ENCODE measurements around the gene RABGAP1L.
A peak's percentile ranks its signal among the peaks of the same experiment; 100 is the strongest.
"Not testable (repeated sequence)": the region's sequence is repeated elsewhere in the genome, so short reads cannot be mapped to it uniquely, and the experiment has no call there.

Gene RABGAP1L

DNA sequence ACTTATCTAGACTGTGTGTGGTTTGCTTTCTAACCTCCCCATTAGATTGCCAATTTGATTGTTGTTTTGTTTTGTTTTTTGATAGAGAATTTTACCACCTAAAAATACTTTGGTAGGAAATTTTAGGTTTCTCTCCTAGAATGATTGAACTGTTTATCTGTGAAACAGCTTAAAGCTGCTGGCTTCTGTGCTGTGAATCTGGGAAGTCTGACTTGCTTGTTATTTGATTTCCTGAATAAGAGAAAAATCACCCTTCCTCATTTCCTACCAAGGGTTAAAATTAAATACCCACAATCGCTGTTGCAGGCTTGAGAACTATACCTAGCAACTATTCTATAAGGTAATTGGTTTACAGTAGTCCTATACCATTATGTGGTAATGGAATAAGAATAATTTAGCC is 641.6 kb downstream of the RABGAP1L start:
- TF ChIP-seq, protein P1, sequence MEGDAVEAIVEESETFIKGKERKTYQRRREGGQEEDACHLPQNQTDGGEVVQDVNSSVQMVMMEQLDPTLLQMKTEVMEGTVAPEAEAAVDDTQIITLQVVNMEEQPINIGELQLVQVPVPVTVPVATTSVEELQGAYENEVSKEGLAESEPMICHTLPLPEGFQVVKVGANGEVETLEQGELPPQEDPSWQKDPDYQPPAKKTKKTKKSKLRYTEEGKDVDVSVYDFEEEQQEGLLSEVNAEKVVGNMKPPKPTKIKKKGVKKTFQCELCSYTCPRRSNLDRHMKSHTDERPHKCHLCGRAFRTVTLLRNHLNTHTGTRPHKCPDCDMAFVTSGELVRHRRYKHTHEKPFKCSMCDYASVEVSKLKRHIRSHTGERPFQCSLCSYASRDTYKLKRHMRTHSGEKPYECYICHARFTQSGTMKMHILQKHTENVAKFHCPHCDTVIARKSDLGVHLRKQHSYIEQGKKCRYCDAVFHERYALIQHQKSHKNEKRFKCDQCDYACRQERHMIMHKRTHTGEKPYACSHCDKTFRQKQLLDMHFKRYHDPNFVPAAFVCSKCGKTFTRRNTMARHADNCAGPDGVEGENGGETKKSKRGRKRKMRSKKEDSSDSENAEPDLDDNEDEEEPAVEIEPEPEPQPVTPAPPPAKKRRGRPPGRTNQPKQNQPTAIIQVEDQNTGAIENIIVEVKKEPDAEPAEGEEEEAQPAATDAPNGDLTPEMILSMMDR (IDR thresholded peaks at IDR 0.05; ENCODE audit: extremely low read depth, insufficient read depth, missing control alignments), result no peak
- in situ Hi-C loops (cut with MboI; ENCODE audit: low pct_unique_long_range_greater_than_20kb, low sequenced_read_pairs, unreplicated experiment), result no loop called here
- no peak for DNase-seq (ENCODE audit: low spot score)

DNA sequence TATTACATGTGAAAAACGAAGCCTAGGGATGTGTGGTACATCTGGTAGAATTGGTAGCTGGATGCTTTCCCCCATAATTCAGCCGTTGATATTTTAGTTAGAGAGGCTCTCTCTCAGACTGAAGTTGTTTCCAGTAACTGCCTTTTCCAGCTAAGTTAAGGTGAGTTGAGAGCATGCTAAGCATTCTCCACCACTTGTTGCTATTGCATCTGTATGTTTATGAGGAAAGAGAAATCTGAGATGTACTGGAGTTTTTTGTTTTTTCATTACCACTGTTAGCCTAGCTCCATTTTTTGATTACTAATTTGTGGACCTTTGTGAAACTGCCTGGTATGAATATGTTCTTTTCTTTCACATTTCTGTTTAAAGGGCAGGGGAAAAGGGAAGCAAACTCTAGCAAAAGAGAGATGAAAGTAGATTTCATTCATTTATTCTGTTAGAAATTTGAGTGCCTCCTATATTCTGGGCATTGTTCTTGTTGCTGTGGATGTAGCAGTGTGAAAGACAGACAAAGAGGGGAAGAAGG is 650.5 kb downstream of the RABGAP1L start:
- no peak for DNase-seq (ENCODE audit: low spot score)
- in situ Hi-C loops (cut with MboI; ENCODE audit: low pct_unique_long_range_greater_than_20kb, low sequenced_read_pairs, unreplicated experiment), result no loop called here
- TF ChIP-seq, protein P1 (IDR thresholded peaks at IDR 0.05; ENCODE audit: extremely low read depth, insufficient read depth, missing control alignments), result no peak

DNA sequence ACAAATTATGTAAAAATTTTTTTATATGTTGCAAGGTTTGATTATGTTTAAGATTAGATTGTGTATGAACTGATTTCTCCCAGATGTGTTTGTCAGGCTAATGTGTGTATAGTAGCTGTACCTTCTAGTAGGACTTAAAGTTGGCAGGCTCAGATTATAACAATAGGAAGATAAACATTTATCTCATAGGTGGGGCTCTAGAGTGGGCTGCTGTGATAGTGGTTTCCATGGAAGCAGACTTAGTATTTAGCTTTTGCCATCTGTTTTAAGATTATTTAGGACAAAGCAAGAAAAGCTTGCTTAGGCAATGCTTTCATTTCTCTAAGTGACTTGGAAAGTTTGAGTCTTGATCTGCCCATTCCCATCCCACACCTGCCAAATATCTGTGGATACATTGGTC is 652.7 kb downstream of the RABGAP1L start:
- in situ Hi-C loops (cut with MboI; ENCODE audit: low pct_unique_long_range_greater_than_20kb, low sequenced_read_pairs, unreplicated experiment), result no loop called here
- DNase-seq (ENCODE audit: low spot score), result no peak
- TF ChIP-seq, protein P1 (IDR thresholded peaks at IDR 0.05; ENCODE audit: extremely low read depth, insufficient read depth, missing control alignments), result no peak

DNA sequence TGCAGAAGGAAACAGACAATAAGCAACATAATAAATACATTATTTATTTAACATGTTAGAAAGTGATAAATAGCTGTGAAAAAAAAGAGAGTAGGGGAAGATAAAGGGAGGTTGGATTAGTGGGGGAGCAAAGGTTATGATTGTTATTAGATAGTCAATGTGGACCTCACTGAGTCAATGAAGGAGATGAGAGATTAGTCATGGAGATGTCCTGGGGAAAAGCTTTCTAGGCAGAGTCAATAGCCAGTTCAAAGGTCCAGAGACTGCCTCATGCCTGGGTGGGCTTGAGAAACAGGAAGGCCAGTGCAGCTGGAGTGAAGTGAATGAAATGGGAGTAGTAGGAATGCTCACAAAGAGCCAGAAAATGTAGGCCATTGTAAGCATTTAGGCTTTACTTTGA is 653.3 kb downstream of the RABGAP1L start:
- TF ChIP-seq, protein P1 (IDR thresholded peaks at IDR 0.05; ENCODE audit: extremely low read depth, insufficient read depth, missing control alignments), result no peak
- in situ Hi-C loops (cut with MboI; ENCODE audit: low pct_unique_long_range_greater_than_20kb, low sequenced_read_pairs, unreplicated experiment), result no loop called here
- DNase-seq (ENCODE audit: low spot score), result no peak

DNA sequence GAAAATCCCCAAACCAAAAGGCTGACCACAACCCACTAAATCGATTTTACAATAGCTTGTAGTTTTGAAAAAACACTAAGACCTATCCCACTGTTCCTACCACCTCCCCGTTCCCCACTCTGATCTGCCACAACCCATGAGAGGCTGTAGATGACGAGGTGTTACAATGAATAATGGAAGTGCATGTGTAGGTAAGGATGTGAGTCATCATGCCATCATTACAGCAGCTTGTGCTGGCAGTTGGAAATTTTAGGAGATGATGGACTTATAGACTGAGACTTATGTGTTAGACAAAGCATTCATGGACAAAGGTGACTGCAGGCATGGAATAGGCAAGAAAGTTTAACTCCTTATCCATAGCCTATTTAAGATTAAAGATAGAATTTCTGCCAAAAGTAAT is 655.7 kb downstream of the RABGAP1L start:
- TF ChIP-seq, protein P1 (IDR thresholded peaks at IDR 0.05; ENCODE audit: extremely low read depth, insufficient read depth, missing control alignments), result no peak
- in situ Hi-C loops (cut with MboI; ENCODE audit: low pct_unique_long_range_greater_than_20kb, low sequenced_read_pairs, unreplicated experiment), result no loop called here
- DNase-seq (ENCODE audit: low spot score), result peak; percentile 23

DNA sequence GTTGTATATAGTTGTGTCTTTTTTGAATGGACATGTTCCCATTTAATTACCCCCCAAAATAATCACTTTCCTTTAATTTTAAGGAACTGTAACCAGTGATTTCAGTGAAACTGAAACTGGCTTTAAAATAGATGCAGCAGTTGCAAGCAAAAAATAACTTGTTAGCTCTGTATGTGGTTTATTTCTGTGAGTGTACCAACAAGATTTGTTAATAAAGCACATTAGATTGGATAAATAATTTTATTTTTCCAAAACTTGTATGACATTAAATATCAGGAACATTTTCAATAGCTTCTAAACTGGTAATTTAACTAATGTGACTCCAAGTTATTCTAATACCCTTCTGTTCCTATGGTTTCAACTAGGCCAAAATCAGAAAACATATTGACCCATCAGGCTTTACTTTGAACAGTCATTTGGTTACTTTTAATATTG is 656.2 kb downstream of the RABGAP1L start:
- TF ChIP-seq, protein P1 (IDR thresholded peaks at IDR 0.05; ENCODE audit: extremely low read depth, insufficient read depth, missing control alignments), result no peak
- DNase-seq (ENCODE audit: low spot score), result peak; percentile 21
- in situ Hi-C loops (cut with MboI; ENCODE audit: low pct_unique_long_range_greater_than_20kb, low sequenced_read_pairs, unreplicated experiment), result no loop called here

DNA sequence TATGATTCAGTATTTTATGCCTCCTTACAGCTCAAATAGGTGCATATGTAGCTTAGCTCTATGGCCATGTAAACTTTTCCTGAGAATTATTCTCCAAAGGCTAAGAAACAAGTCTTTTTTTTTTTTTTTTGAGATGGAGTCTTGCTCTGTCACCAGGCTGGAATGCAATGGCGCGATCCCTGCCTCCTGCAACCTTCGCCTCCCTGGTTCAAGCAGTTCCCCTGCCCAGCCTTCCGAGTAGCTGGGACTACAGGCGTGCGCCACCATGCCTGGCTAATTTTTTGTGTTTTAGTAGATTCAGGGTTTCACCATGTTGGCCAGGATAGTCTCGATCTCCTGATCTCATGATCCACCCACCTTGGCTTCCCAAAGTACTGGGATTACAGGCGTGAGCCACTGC is 657.3 kb downstream of the RABGAP1L start:
- in situ Hi-C loops (cut with MboI; ENCODE audit: low pct_unique_long_range_greater_than_20kb, low sequenced_read_pairs, unreplicated experiment); DNase-seq (ENCODE audit: low spot score): not testable (repeated sequence)
